ENCODE data around the gene IP6K3.

Gene IP6K3

GRCh38 chr6:33746651-33747100 lies at the start of gene IP6K3:
TSS of gene IP6K3 (minus strand) at chr6:33746905. CDS start at chr6:33735476, 11,429 bp downstream.
- DNase-seq (ENCODE audit: low spot score): no peak

- DNase-seq (ENCODE audit: low spot score): peak; percentile 63
Measured at GRCh38 chr6:33794910-33795623, 48.4 kb upstream of the IP6K3 start.

- DNase-seq (ENCODE audit: low spot score): no peak
Measured at GRCh38 chr6:33792981-33793380, 46.3 kb upstream of the IP6K3 start.

- no peak for DNase-seq (ENCODE audit: low spot score)
Measured at GRCh38 chr6:33791620-33792019, 44.9 kb upstream of the IP6K3 start.

- no peak for DNase-seq (ENCODE audit: low spot score)
Measured at GRCh38 chr6:33790910-33791309, 44.2 kb upstream of the IP6K3 start.

GRCh38 chr6:33790379-33790778 lies 43.7 kb upstream of the IP6K3 start:
- no peak for DNase-seq (ENCODE audit: low spot score)

GRCh38 chr6:33789550-33789895 lies 42.8 kb upstream of the IP6K3 start:
- DNase-seq (ENCODE audit: low spot score): no peak

GRCh38 chr6:33788694-33789549 lies 42.2 kb upstream of the IP6K3 start, which contains the start of gene LEMD2:
TSS of gene LEMD2 (minus strand) at chr6:33789130. CDS start at chr6:33789116, 14 bp downstream.
- peak; percentile 96 for DNase-seq (ENCODE audit: low spot score)

- DNase-seq (ENCODE audit: low spot score): peak; percentile 68
Measured at GRCh38 chr6:33787954-33788693, 41.4 kb upstream of the IP6K3 start.

GRCh38 chr6:33787346-33787953 lies 40.7 kb upstream of the IP6K3 start:
- DNase-seq (ENCODE audit: low spot score): no peak

GRCh38 chr6:33786736-33787135 lies 40.0 kb upstream of the IP6K3 start:
- no peak for DNase-seq (ENCODE audit: low spot score)

- DNase-seq (ENCODE audit: low spot score): no peak
Measured at GRCh38 chr6:33785778-33786177, 39.1 kb upstream of the IP6K3 start.

- DNase-seq (ENCODE audit: low spot score): no peak
Measured at GRCh38 chr6:33784787-33785186, 38.1 kb upstream of the IP6K3 start.

- no peak for DNase-seq (ENCODE audit: low spot score)
Measured at GRCh38 chr6:33783781-33784520, 37.2 kb upstream of the IP6K3 start.

GRCh38 chr6:33782561-33782960 lies 35.9 kb upstream of the IP6K3 start:
- no peak for DNase-seq (ENCODE audit: low spot score)

GRCh38 chr6:33781131-33781975 lies 34.6 kb upstream of the IP6K3 start:
- peak; percentile 83 for DNase-seq (ENCODE audit: low spot score)

GRCh38 chr6:33779895-33780294 lies 33.2 kb upstream of the IP6K3 start:
- DNase-seq (ENCODE audit: low spot score): no peak

GRCh38 chr6:33779290-33779689 lies 32.6 kb upstream of the IP6K3 start:
- DNase-seq (ENCODE audit: low spot score): peak; percentile 68

GRCh38 chr6:33778444-33779121 lies 31.9 kb upstream of the IP6K3 start:
- DNase-seq (ENCODE audit: low spot score): no peak
